A673 (cell line): Measurements from ENCODE around the gene TH.

ENCODE experiments used
- CTCF ChIP-seq: fragments of 300-800, 200-600 bp; sonication (generic); conservative IDR thresholded peaks from 2 replicates; pipeline ENCODE4 v1.5.1; 2017; ENCODE audit warnings: low read depth, mild to moderate bottlenecking, antibody characterized with exemption, low read length, moderate library complexity, mixed read lengths
- EZH2 ChIP-seq: fragments of 200-600 bp; sonication (generic); IDR thresholded peaks from 2 replicates; pipeline ENCODE4 v1.6.1; 2017; ENCODE audit warnings: borderline replicate concordance, low read depth, mild to moderate bottlenecking, mixed read lengths, antibody characterized with exemption, low read length; ENCODE audit not compliant: poor library complexity, severe bottlenecking

GRCh38 chr11:2205214-2205720, 33.7 kb upstream of the TH start:
- TF ChIP-seq CTCF (no peak), EZH2 (no peak)
